K562 (cell line): ENCODE measurements around the gene SLC19A3. TPM values are rescaled to one million over a fixed set of nuclear protein-coding genes. Genes with fewer than 3 reads are reported as not detected.
A peak's percentile ranks its signal among the peaks of the same experiment; 100 is the strongest.

Experiments used
- ATAC-seq: fragments of 200-7000 bp; cut with Tn5 transposase; 3 replicates; pipeline ENCODE4 v1.9.1; 2020; ENCODE audit warnings: moderate library complexity
- BruUV-seq: library from RNA; stranded (reverse); fragments of 400-500 nt; replicated peaks from 2 replicates; lab custom pipeline; 2021; lab: Mats Ljungman, UMichigan
- CTCF ChIA-PET: fragments of 300-600 bp; formaldehyde crosslinking; extraction: SDS; loops from one replicate; lab custom pipeline; 2021; ENCODE audit warnings: low intra/inter-chr PET ratio; lab: Yijun Ruan, JAX
- POLR2A ChIA-PET: fragments of 300-600, 350-650 bp; sonication (Branson Sonifier 250); formaldehyde crosslinking; extraction: SDS; loops from one replicate; lab custom pipeline; 2021; ENCODE audit warnings: antibody characterized with exemption, inconsistent platforms; lab: Yijun Ruan, JAX
- DNase-seq, 4 experiments: peaks; one replicate each; pipeline versions ENCODE4 v3.0.0 to v3.0.0-alpha.2; 2011 to 2018; ENCODE audit warnings: low spot score in 3 of 4, mixed read lengths in 3 of 4; ENCODE audit errors: extremely low read depth in 1 of 4
- FAIRE-seq: peaks from 2 replicates; lab custom pipeline; 2011; peaks lifted over from hg19 to GRCh38; lab: Jason Lieb, UNC
- H2AFZ ChIP-seq: 2 replicates; pipeline ENCODE4 v1.6.0; 2011; ENCODE audit warnings: low read depth, low read length, control low read depth, inconsistent platforms
- H3K27ac ChIP-seq: fragments of 200-600 bp; 3 replicates; pipeline ENCODE4 v1.8.0; 2011; ENCODE audit warnings: low read depth, mild to moderate bottlenecking, control low read depth, inconsistent platforms, low read length, moderate library complexity, mixed read lengths; ENCODE audit errors: extremely low read depth
- H3K27me3 ChIP-seq, 2 experiments: fragments of 300-600 bp in 1 of 2; 2 replicates in 1 of 2; 3 replicates in 1 of 2; pipeline versions ENCODE4 v1.6.0 to v1.8.0; 2011; ENCODE audit warnings: inconsistent platforms in 2 of 2, low read length in 2 of 2, mild to moderate bottlenecking in 1 of 2, mixed read lengths in 1 of 2, moderate library complexity in 1 of 2; ENCODE audit not compliant: control insufficient read depth in 2 of 2, insufficient read depth in 2 of 2
- H3K36me3 ChIP-seq: fragments of 300-600 bp; 3 replicates; pipeline ENCODE4 v1.8.0; 2011; ENCODE audit warnings: mild to moderate bottlenecking, low read length, inconsistent platforms; ENCODE audit not compliant: control insufficient read depth, insufficient read depth
- H3K4me1 ChIP-seq, 2 experiments: fragments of 200-600 bp in 1 of 2; replicated peaks in 1 of 2; 2 replicates in 1 of 2; 3 replicates in 1 of 2; pipeline versions ENCODE4 v1.5.1 to v1.8.0; 2011; ENCODE audit warnings: inconsistent platforms in 2 of 2, low read length in 2 of 2, mild to moderate bottlenecking in 1 of 2, mixed read lengths in 1 of 2, moderate library complexity in 1 of 2; ENCODE audit not compliant: control insufficient read depth in 2 of 2, insufficient read depth in 2 of 2
- H3K4me2 ChIP-seq: 2 replicates; pipeline ENCODE4 v1.6.1; 2011; ENCODE audit warnings: low read length, control low read depth, inconsistent platforms, mixed read lengths; ENCODE audit not compliant: insufficient read depth
- H3K4me3 ChIP-seq: fragments of 200-600 bp; sonication (generic), shearing (Covaris generic); 2 replicates; pipeline ENCODE4 v1.5.1; 2016; ENCODE audit warnings: control low read depth, inconsistent platforms
- H3K79me2 ChIP-seq: fragments of 200-600 bp; 3 replicates; pipeline ENCODE4 v1.8.0; 2011; ENCODE audit warnings: low read length, inconsistent platforms; ENCODE audit not compliant: control insufficient read depth, insufficient read depth
- H3K9ac ChIP-seq, 2 experiments: 2 replicates each; pipeline versions ENCODE4 v1.6.0 to v1.6.1; 2011; ENCODE audit warnings: low read depth in 2 of 2, low read length in 2 of 2, control low read depth in 1 of 2, inconsistent platforms in 1 of 2, mild to moderate bottlenecking in 1 of 2, mixed read lengths in 1 of 2; ENCODE audit not compliant: insufficient read depth in 1 of 2
- H3K9me1 ChIP-seq: one replicate; pipeline ENCODE4 v1.6.0; 2011; ENCODE audit warnings: inconsistent platforms, mild to moderate bottlenecking, low read length, moderate library complexity; ENCODE audit not compliant: control insufficient read depth, insufficient read depth
- H3K9me3 ChIP-seq: replicated peaks from 2 replicates; pipeline ENCODE4 v1.5.1; 2011; ENCODE audit warnings: low read depth, low read length, inconsistent platforms; ENCODE audit not compliant: control insufficient read depth, insufficient read depth
- H4K20me1 ChIP-seq: replicated peaks from 2 replicates; pipeline ENCODE4 v1.6.1; 2011; ENCODE audit warnings: low read length, inconsistent platforms, mixed read lengths; ENCODE audit not compliant: control insufficient read depth, insufficient read depth
- NFXL1 ChIP-seq: fragments of 450-650 bp; formaldehyde crosslinking; IDR thresholded peaks from 2 replicates; pipeline ENCODE4 v1.4.0; 2021; ENCODE audit warnings: mild to moderate bottlenecking
- TEAD2 ChIP-seq: fragments of 450-650 bp; IDR thresholded peaks from 2 replicates; pipeline ENCODE4 v1.6.1; 2016; ENCODE audit warnings: missing genetic modification characterization, control low read depth, missing compliant biosample characterization
- ZNF282 ChIP-seq: sonication (generic); formaldehyde crosslinking; IDR thresholded peaks from 2 replicates; pipeline ENCODE4 v1.8.1; 2023; ENCODE audit warnings: missing genetic modification reagents
- WGBS: fragments of 100-300 bp; shearing (Covaris generic); methylation state at CpG from one replicate; pipeline ENCODE4 v1.1.6; 2016; ENCODE audit warnings: low coverage, mixed read lengths; ENCODE audit not compliant: insufficient coverage; ENCODE audit errors: missing lambda C conversion rate; 5-methylcytosine and 5-hydroxymethylcytosine counted together
- in situ Hi-C: fragments of 300-500 bp; cut with MboI; formaldehyde crosslinking; loops from 4 replicates; pipeline ENCODE4 v1.15.0; 2018; ENCODE audit warnings: inconsistent platforms, mixed read lengths
- intact Hi-C: fragments of 100-400 bp; cut with micrococcal nuclease; formaldehyde crosslinking; loops from 2 replicates; pipeline ENCODE4 v1.14.2; 2022
- polyA plus RNA-seq, 8 experiments: library from polyadenylated mRNA; depleted of rRNA in 4 of 8; stranded (reverse) in 5 of 8; unstranded in 3 of 8; fragments of >200 nt; fragmentation: Nextera tagmentation in 2 of 8; fragmentation: Illumina TruSeq in 1 of 8; extraction: Ambion mirVana in 2 of 8; extraction: Trizol in 1 of 8; gene quantifications; 2 replicates each; pipeline versions ENCODE4 v1.2.1 to v1.2.3, GENCODE V29; 2011 to 2014; ENCODE audit warnings: inconsistent platforms in 1 of 8, missing spikeins in 1 of 8
- total RNA-seq, 7 experiments: library from RNA; depleted of rRNA in 6 of 7; stranded (reverse); fragments of >200 nt in 6 of 7; fragmentation: Illumina TruSeq in 2 of 7; extraction: Trizol in 2 of 7; gene quantifications; 2 replicates each; pipeline versions ENCODE4 v1.2.1 to v1.2.3, GENCODE V29; 2011 to 2021; ENCODE audit warnings: low replicate concordance in 1 of 7
- TF ChIP-seq, protein P1 (sequence below), 3 experiments: IDR thresholded peaks in 2 of 3; conservative IDR thresholded peaks in 1 of 3; 2 replicates each; pipeline ENCODE4 v1.5.1; 2011 to 2012; ENCODE audit warnings: low read length in 3 of 3, mild to moderate bottlenecking in 3 of 3, control low read depth in 2 of 3, improper control_type of control experiment in 1 of 3, inconsistent platforms in 1 of 3, low read depth in 1 of 3, mixed read lengths in 1 of 3, moderate library complexity in 1 of 3; ENCODE audit not compliant: insufficient read depth in 2 of 3

The SLC19A3 gene
- total and polyA plus RNA-seq, 9 of the 15 experiments (the other 6 are each of a cell fraction or from before 2014, with no cell fraction given) = not detected

DNA sequence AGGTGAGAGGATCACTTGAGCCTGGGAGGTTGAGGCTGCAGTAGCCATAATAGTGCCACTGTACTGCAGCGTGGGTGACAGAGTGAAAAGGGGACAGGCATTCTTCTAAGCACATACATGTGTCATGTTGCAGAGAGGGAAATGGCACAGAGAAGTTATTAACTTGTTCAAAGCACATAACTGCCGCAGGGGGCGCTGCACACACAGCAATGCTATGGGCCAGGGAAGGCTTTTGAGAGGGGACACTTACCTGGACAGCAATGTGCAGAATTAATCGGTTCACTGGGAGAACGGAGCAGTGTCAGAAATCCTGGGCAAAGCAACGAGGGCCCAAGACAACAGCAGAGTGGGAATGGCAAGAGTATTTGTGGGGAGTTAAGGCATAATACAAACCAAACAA is 30.3 kb upstream of the SLC19A3 start:
- DNase-seq = peak; percentile 18 to 43 (median 26)
- WGBS = 0% methylated on average over 6 of the region's 6 CpGs
- no peaks in the 10 kb centered on the region for H3K9me1 ChIP-seq
- no peaks in the 10 kb centered on the region for H3K36me3 ChIP-seq
- H2AFZ ChIP-seq = no peak overlapping the region
- intact Hi-C loops = no loop called here
- H3K9me3 ChIP-seq = no peaks in the 10 kb centered on the region
- no peaks in the 10 kb centered on the region for H3K4me1 ChIP-seq
- no peaks in the 10 kb centered on the region for H4K20me1 ChIP-seq
- H3K27me3 ChIP-seq = no peaks in the 10 kb centered on the region; a peak in 1 of 5 replicates
- H3K9ac ChIP-seq = no peak overlapping the region
- ChIA-PET POLR2A (no interaction called here), CTCF (no interaction called here)
- H3K79me2 ChIP-seq = no peaks in the 10 kb centered on the region
- TF ChIP-seq ZNF282 (CRISPR knock-in tag) (no peak), NFXL1 (no peak), TEAD2 (tag) (peak; percentile 50; the same call in 1 of the 2 replicates)
- TF ChIP-seq, protein P1, sequence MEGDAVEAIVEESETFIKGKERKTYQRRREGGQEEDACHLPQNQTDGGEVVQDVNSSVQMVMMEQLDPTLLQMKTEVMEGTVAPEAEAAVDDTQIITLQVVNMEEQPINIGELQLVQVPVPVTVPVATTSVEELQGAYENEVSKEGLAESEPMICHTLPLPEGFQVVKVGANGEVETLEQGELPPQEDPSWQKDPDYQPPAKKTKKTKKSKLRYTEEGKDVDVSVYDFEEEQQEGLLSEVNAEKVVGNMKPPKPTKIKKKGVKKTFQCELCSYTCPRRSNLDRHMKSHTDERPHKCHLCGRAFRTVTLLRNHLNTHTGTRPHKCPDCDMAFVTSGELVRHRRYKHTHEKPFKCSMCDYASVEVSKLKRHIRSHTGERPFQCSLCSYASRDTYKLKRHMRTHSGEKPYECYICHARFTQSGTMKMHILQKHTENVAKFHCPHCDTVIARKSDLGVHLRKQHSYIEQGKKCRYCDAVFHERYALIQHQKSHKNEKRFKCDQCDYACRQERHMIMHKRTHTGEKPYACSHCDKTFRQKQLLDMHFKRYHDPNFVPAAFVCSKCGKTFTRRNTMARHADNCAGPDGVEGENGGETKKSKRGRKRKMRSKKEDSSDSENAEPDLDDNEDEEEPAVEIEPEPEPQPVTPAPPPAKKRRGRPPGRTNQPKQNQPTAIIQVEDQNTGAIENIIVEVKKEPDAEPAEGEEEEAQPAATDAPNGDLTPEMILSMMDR (IDR thresholded peaks at IDR 0.05 in 2 of 3, conservative IDR thresholded peaks at IDR 0.05 in 1 of 3; ENCODE audit: insufficient read depth in 2 of 3, low read depth in 1 of 3, low read length in 3 of 3) = peak; percentile 48 to 66 (median 56)
- TF ChIP-seq, all 486 proteins: peak for 2
- ATAC-seq = peak; percentile 82
- Histone ChIP-seq H3K27ac (no peak overlapping the region), H3K4me2 (no peak overlapping the region), H3K4me3 (no peak overlapping the region)
- in situ Hi-C loops = no loop called here
- peak; percentile 64 for FAIRE-seq
- BruUV-seq = no TSS peak
